DND-41 (cell line): ENCODE results near the gene RNF2.

Experiments
- ATAC-seq: fragments of 200-7000 bp; cut with Tn5 transposase; 3 replicates; pipeline ENCODE4 v1.9.1; 2021; ENCODE audit warnings: low read depth; ENCODE audit not compliant: insufficient read depth
- DNase-seq: peaks from one replicate; pipeline ENCODE4 v3.0.0-alpha.2; 2020
- H2AFZ ChIP-seq: 2 replicates; pipeline ENCODE4 v1.6.0; 2012; ENCODE audit warnings: low read depth, low read length
- H3K27ac ChIP-seq: 2 replicates; pipeline ENCODE4 v1.5.1; 2012; ENCODE audit warnings: low read length, inconsistent platforms
- H3K27me3 ChIP-seq: fragments of 200-600 bp; sonication (generic); 2 replicates; pipeline ENCODE4 v1.6.0; 2012; ENCODE audit warnings: low read length, mild to moderate bottlenecking, inconsistent platforms; ENCODE audit not compliant: insufficient read depth, poor library complexity
- H3K36me3 ChIP-seq: 2 replicates; pipeline ENCODE4 v1.5.1; 2012; ENCODE audit warnings: low read length, inconsistent platforms; ENCODE audit not compliant: insufficient read depth
- H3K4me1 ChIP-seq: 2 replicates; pipeline ENCODE4 v1.5.1; 2012; ENCODE audit warnings: mild to moderate bottlenecking, low read length; ENCODE audit not compliant: insufficient read depth
- H3K4me2 ChIP-seq: 2 replicates; pipeline ENCODE4 v1.6.0; 2012; ENCODE audit warnings: mild to moderate bottlenecking, moderate library complexity, low read length, inconsistent platforms; ENCODE audit not compliant: insufficient read depth
- H3K4me3 ChIP-seq, 2 experiments: fragments of 200-600 bp in 1 of 2; shearing (Covaris generic) in 1 of 2; 2 replicates each; pipeline ENCODE4 v1.5.1; 2012 to 2016; ENCODE audit warnings: inconsistent platforms in 2 of 2, low read length in 2 of 2, mild to moderate bottlenecking in 2 of 2, low read depth in 1 of 2, moderate library complexity in 1 of 2
- H3K79me2 ChIP-seq: 2 replicates; pipeline ENCODE4 v1.6.0; 2012; ENCODE audit warnings: low read length, inconsistent platforms; ENCODE audit not compliant: insufficient read depth
- H3K9ac ChIP-seq: 2 replicates; pipeline ENCODE4 v1.6.0; 2012; ENCODE audit warnings: low read depth, mild to moderate bottlenecking, inconsistent platforms, low read length, moderate library complexity
- H3K9me3 ChIP-seq: 2 replicates; pipeline ENCODE4 v1.5.1; 2012; ENCODE audit warnings: low read length, moderate library complexity, mild to moderate bottlenecking, inconsistent platforms; ENCODE audit not compliant: insufficient read depth, severe bottlenecking
- H4K20me1 ChIP-seq: 2 replicates; pipeline ENCODE4 v1.6.0; 2012; ENCODE audit warnings: low read length; ENCODE audit not compliant: insufficient read depth
- CTCF ChIP-seq: IDR thresholded peaks from 2 replicates; pipeline ENCODE4 v1.5.1; 2012; ENCODE audit warnings: borderline replicate concordance, low read length, moderate library complexity, mild to moderate bottlenecking; ENCODE audit not compliant: poor library complexity, severe bottlenecking; ENCODE audit errors: extremely low read depth
- EZH2 ChIP-seq: IDR thresholded peaks from 3 replicates; pipeline ENCODE4 v1.6.1; 2012; ENCODE audit warnings: borderline replicate concordance, low read depth, mild to moderate bottlenecking, moderate library complexity, low read length, inconsistent platforms; ENCODE audit not compliant: severe bottlenecking

RNF2 gene

GRCh38 chr1:185017338-185017737 is 28.0 kb upstream of the RNF2 start:
- H4K20me1 ChIP-seq, result no peaks in the 10 kb centered on the region
- H3K79me2 ChIP-seq, result no peaks in the 10 kb centered on the region
- H3K4me3 ChIP-seq, result no peak overlapping the region
- TF ChIP-seq EZH2 (no peak), CTCF (no peak)
- ATAC-seq (no peak), DNase-seq (no peak)
- H3K9me3 ChIP-seq, result no peaks in the 10 kb centered on the region
- H3K36me3 ChIP-seq, result no peaks in the 10 kb centered on the region
- H3K4me1 ChIP-seq, result no peaks in the 10 kb centered on the region
- no peaks in the 10 kb centered on the region for H3K27me3 ChIP-seq
- no peak overlapping the region for H3K27ac ChIP-seq
- no peak overlapping the region for H2AFZ ChIP-seq
- no peak overlapping the region for H3K4me2 ChIP-seq
- H3K9ac ChIP-seq, result no peak overlapping the region

GRCh38 chr1:185017966-185018365 is 27.4 kb upstream of the RNF2 start:
- no peak overlapping the region for H3K27ac ChIP-seq
- no peak for TF ChIP-seq EZH2
- TF ChIP-seq CTCF, result no peak
- no peaks in the 10 kb centered on the region for H3K79me2 ChIP-seq
- H3K4me3 ChIP-seq, result no peak overlapping the region
- H3K9ac ChIP-seq, result no peak overlapping the region
- H3K36me3 ChIP-seq, result no peaks in the 10 kb centered on the region
- no peak overlapping the region for H2AFZ ChIP-seq
- ATAC-seq (no peak), DNase-seq (no peak)
- H3K4me1 ChIP-seq, result no peaks in the 10 kb centered on the region
- no peaks in the 10 kb centered on the region for H4K20me1 ChIP-seq
- no peaks in the 10 kb centered on the region for H3K9me3 ChIP-seq
- no peaks in the 10 kb centered on the region for H3K27me3 ChIP-seq
- H3K4me2 ChIP-seq, result no peak overlapping the region

GRCh38 chr1:185027252-185027882 is 18.0 kb upstream of the RNF2 start:
- TF ChIP-seq EZH2 (no peak), CTCF (no peak)
- H2AFZ ChIP-seq, result no peak overlapping the region
- H3K4me2 ChIP-seq, result no peak overlapping the region
- H3K9ac ChIP-seq, result no peak overlapping the region
- H3K36me3 ChIP-seq, result no peaks in the 10 kb centered on the region
- H3K4me1 ChIP-seq, result no peaks in the 10 kb centered on the region
- H3K4me3 ChIP-seq, result no peak overlapping the region
- ATAC-seq, result no peak
- H3K27me3 ChIP-seq, result no peaks in the 10 kb centered on the region
- no peaks in the 10 kb centered on the region for H4K20me1 ChIP-seq
- peaks cover 19% of the 10 kb centered on the region for H3K9me3 ChIP-seq
- DNase-seq, result no peak
- no peak overlapping the region for H3K27ac ChIP-seq
- H3K79me2 ChIP-seq, result no peaks in the 10 kb centered on the region
